ENCODE data around the gene SELENOT. TPM values are rescaled to one million over a fixed set of nuclear protein-coding genes. Genes with fewer than 3 reads are reported as not detected.

Gene SELENOT
- total and polyA plus RNA-seq, 2 of the 8 experiments (the other 6 are each of a cell fraction or from before 2014, with no cell fraction given), result 79.0 to 290 TPM

GRCh38 chr3:150613709-150614480 is 10.8 kb downstream of the SELENOT start:
- H2BK15ac ChIP-seq (ENCODE audit: low read length), result no peak overlapping the region
- 97% methylated on average over 2 of the region's 2 CpGs; no CpG with 5 or more reads in 1 of the 2 experiments for WGBS, 2 experiments (ENCODE audit: extremely low coverage in 1 of 2, insufficient coverage in 1 of 2, insufficient read length in 1 of 2, insufficient replicate concordance in 2 of 2, low coverage in 1 of 2, low lambda C conversion rate in 2 of 2, missing lambda C conversion rate in 1 of 2)

More at GRCh38 chr3:150613709-150614480, 10.8 kb downstream of the SELENOT start:
- Histone ChIP-seq H3K14ac (ENCODE audit: insufficient read length) (no peak overlapping the region), H2BK12ac (ENCODE audit: low read depth, low read length) (no peak overlapping the region), H3K56ac (replicated peaks; ENCODE audit: insufficient read length, low read depth, low read length) (no peak overlapping the region), H2BK120ac (replicated peaks; ENCODE audit: low read depth, low read length) (no peak overlapping the region), H4K5ac (ENCODE audit: insufficient read length, low read depth, low read length) (no peak overlapping the region), H4K91ac (replicated peaks; ENCODE audit: insufficient read length, low read length) (no peak overlapping the region), H3K18ac (ENCODE audit: extremely low read depth, low read length) (no peak overlapping the region), H3K36me3 (ENCODE audit: control insufficient read depth in 2 of 4, insufficient read depth in 4 of 4, low read length in 3 of 4) (peaks cover 0 to 10% (median 3%) of the 10 kb centered on the region in 4 experiments; a peak in 2 of 8 replicates), H3K4ac (replicated peaks; ENCODE audit: insufficient read length, low read depth, low read length) (no peak overlapping the region), H3K4me1 (replicated peaks in 1 of 4; ENCODE audit: control insufficient read depth in 3 of 4, insufficient read depth in 4 of 4, low read length in 3 of 4) (no peaks in the 10 kb centered on the region; a peak in 1 of 7 replicates), H3K9ac (replicated peaks in 1 of 4; ENCODE audit: extremely low read depth in 1 of 4, low read depth in 3 of 4, low read length in 3 of 4) (no peak overlapping the region), H3K4me2 (ENCODE audit: insufficient read depth in 1 of 2, low read depth in 2 of 2, low read length in 2 of 2) (no peak overlapping the region), H2AFZ (ENCODE audit: low read length) (no peak overlapping the region), H3K27ac (ENCODE audit: low read depth, low read length) (no peak overlapping the region), H3K23ac (ENCODE audit: insufficient read length) (no peak overlapping the region), H2AK5ac (ENCODE audit: low read depth, low read length) (no peak overlapping the region), H2BK20ac (ENCODE audit: low read length) (no peak overlapping the region), H2BK5ac (ENCODE audit: low read depth, low read length) (no peak overlapping the region), H3K79me2 (ENCODE audit: control insufficient read depth in 1 of 2, insufficient read depth in 2 of 2, low read length in 2 of 2) (peaks cover 7 to 77% of the 10 kb centered on the region in 2 experiments; a peak in 3 of 4 replicates), H3K79me1 (ENCODE audit: low read depth, low read length) (peaks cover 2% of the 10 kb centered on the region), H3K4me3 (ENCODE audit: extremely low read depth in 1 of 4, insufficient read depth in 2 of 4, low read depth in 3 of 4, low read length in 4 of 4) (no peak overlapping the region), H3K9me3 (ENCODE audit: insufficient read depth in 2 of 2, low read depth in 1 of 2, low read length in 1 of 2) (no peaks in the 10 kb centered on the region), H3K27me3 (replicated peaks in 1 of 4; ENCODE audit: control insufficient read depth in 3 of 4, extremely low read depth in 1 of 4, insufficient read depth in 3 of 4, low read length in 3 of 4) (no peaks in the 10 kb centered on the region), H4K8ac (ENCODE audit: extremely low read depth, insufficient read depth, low read length) (no peak overlapping the region), H3K23me2 (ENCODE audit: low read depth, low read length) (no peaks in the 10 kb centered on the region), H4K20me1 (replicated peaks in 1 of 2; ENCODE audit: control insufficient read depth in 1 of 2, insufficient read depth in 2 of 2, low read length in 2 of 2) (peaks cover 0 to 2% of the 10 kb centered on the region in 2 experiments)
- FAIRE-seq, result no peak
- TF ChIP-seq KDM1A (IDR thresholded peaks at IDR 0.05; ENCODE audit: borderline replicate concordance, low read length) (no peak), ASH2L (IDR thresholded peaks at IDR 0.05; ENCODE audit: low read length) (no peak)
- POLR2A ChIA-PET (ENCODE audit: partially characterized antibody), result interaction anchor here (1.7 kb wide), 1 partner anchor 14 kb away, joined by 5 read pairs; no protein-coding TSS in a partner anchor
- DNase-seq (ENCODE audit: low read depth in 1 of 2, low spot score in 2 of 2), result no peak
- CTCF ChIA-PET (ENCODE audit: partially characterized antibody), result interaction anchor here (0.6 kb wide), 2 partner anchors 88 to 1218 kb away, joined by 3 read pairs; no protein-coding TSS in a partner anchor
